CD4-positive, CD25-positive, alpha-beta regulatory T cell (primary cell): ENCODE measurements around the gene CASTOR1. TPM values are rescaled to one million over a fixed set of nuclear protein-coding genes. Genes with fewer than 3 reads are reported as not detected.

Experiments
- ATAC-seq, 2 donors: fragments of 150-1000 bp; cut with Tn5 transposase; one replicate each; pipeline ENCODE4 v1.10.0; 2021; ENCODE audit warnings: low read depth in 2 of 2, moderate number of reproducible peaks in 2 of 2, moderate library complexity in 1 of 2
- DNase-seq, 3 donors: peaks; one replicate each; pipeline versions ENCODE4 v3.0.0 to v3.0.0-alpha.2; 2012 to 2022; ENCODE audit warnings: mixed read lengths in 1 of 3
- H3K27ac ChIP-seq: one replicate; pipeline ENCODE4 v1.7.0; 2013; ENCODE audit warnings: mild to moderate bottlenecking, low read length; ENCODE audit not compliant: insufficient read depth, poor library complexity, severe bottlenecking
- H3K27me3 ChIP-seq: one replicate; pipeline ENCODE4 v1.7.0; 2013; ENCODE audit warnings: low read length; ENCODE audit not compliant: control insufficient read depth, insufficient read depth
- H3K36me3 ChIP-seq: one replicate; pipeline ENCODE4 v1.7.0; 2013; ENCODE audit warnings: mild to moderate bottlenecking, low read length, moderate library complexity; ENCODE audit not compliant: control insufficient read depth, insufficient read depth
- H3K4me1 ChIP-seq: 2 replicates; pipeline ENCODE4 v1.7.0; 2013; ENCODE audit warnings: mild to moderate bottlenecking, low read length; ENCODE audit not compliant: insufficient read depth, control insufficient read depth, poor library complexity, severe bottlenecking
- H3K4me3 ChIP-seq: one replicate; pipeline ENCODE4 v1.7.0; 2013; ENCODE audit warnings: low read depth, mild to moderate bottlenecking, low read length, moderate library complexity
- H3K9me3 ChIP-seq, 2 experiments: 1 replicate in 1 of 2; 2 replicates in 1 of 2; pipeline ENCODE4 v1.7.0; 2013; ENCODE audit warnings: low read length in 2 of 2, mild to moderate bottlenecking in 1 of 2, moderate library complexity in 1 of 2; ENCODE audit not compliant: control insufficient read depth in 2 of 2
- H3K27ac Mint-ChIP-seq, 3 donors: one replicate each; pipeline ENCODE4 v1.8.0; 2020 to 2022; ENCODE audit warnings: mild to moderate bottlenecking in 3 of 3, mixed read lengths in 3 of 3, moderate library complexity in 2 of 3
- H3K27me3 Mint-ChIP-seq: one replicate; pipeline ENCODE4 v1.8.0; 2022; ENCODE audit warnings: mild to moderate bottlenecking, mixed read lengths
- H3K36me3 Mint-ChIP-seq: one replicate; pipeline ENCODE4 v1.8.0; 2020; ENCODE audit warnings: mixed read lengths
- H3K4me1 Mint-ChIP-seq, 4 donors: one replicate each; pipeline ENCODE4 v1.8.0; 2020 to 2022; ENCODE audit warnings: mixed read lengths in 4 of 4, mild to moderate bottlenecking in 1 of 4
- H3K4me3 Mint-ChIP-seq, 4 donors: one replicate each; pipeline ENCODE4 v1.8.0; 2020 to 2022; ENCODE audit warnings: mild to moderate bottlenecking in 4 of 4, mixed read lengths in 4 of 4, moderate library complexity in 3 of 4
- H3K9me3 Mint-ChIP-seq, 7 donors: one replicate each; pipeline ENCODE4 v1.8.0; 2020 to 2022; ENCODE audit warnings: mixed read lengths in 7 of 7, mild to moderate bottlenecking in 3 of 7, moderate library complexity in 2 of 7
- polyA plus RNA-seq, 4 donors: library from polyadenylated mRNA; unstranded; fragments of 300-500 nt; fragmentation: Illumina TruSeq; gene quantifications; one replicate each; pipeline ENCODE4 v1.2.3, GENCODE V29; 2021
- total RNA-seq: library from RNA; stranded (reverse); gene quantifications from one replicate; pipeline ENCODE4 v1.2.3, GENCODE V29; 2022

The CASTOR1 gene
- total and polyA plus RNA-seq, 5 donors from 2014 or later = 10.9 to 18.7 (median 12.1) TPM

DNA sequence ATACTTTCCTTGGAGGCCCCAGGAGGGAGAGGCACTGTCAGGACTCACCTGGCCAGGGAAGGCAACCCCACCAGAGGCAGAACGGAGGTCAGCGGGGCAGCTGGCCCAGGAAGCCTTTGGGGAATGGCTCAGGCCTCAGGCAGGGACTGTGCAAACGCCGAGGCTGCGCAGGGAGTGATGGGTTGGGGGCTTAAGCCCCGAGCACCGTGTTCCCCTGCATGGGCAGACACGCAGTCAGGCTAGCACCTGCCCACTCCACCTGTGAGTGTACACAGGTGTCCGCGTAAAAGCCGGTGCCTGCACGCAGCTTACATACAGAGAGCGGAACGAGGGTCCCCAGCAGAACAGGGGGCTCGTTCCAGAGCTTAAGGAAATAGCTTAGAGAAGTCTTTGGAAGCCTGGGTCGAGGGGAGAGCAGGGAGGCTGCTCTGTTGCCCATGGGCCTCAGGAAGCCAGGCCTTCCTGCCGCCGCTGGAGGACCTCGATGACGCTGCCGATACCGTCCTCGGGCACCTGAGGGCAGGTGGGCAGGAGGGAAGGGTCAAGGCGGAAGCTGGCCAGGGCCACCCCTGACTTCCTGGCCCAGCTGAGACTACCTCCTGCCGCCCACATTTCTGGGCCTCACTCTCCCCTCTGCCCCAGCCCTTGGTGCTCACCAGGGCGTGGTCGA is 4.0 kb downstream of the CASTOR1 start:
- H3K4me1 Mint-ChIP-seq = peaks cover 8 to 34% (median 16%) of the 10 kb centered on the region in 4 donors
- Histone ChIP-seq H3K36me3 (no peaks in the 10 kb centered on the region), H3K27ac (no peak overlapping the region), H3K27me3 (no peaks in the 10 kb centered on the region), H3K9me3 (no peaks in the 10 kb centered on the region), H3K4me3 (no peak overlapping the region), H3K4me1 (peaks cover 39% of the 10 kb centered on the region)
- no peak overlapping the region for H3K27ac Mint-ChIP-seq
- peak overlapping the region in 1 of 4 donors; percentile 31 for H3K4me3 Mint-ChIP-seq
- no peaks in the 10 kb centered on the region for H3K27me3 Mint-ChIP-seq
- no peaks in the 10 kb centered on the region for H3K9me3 Mint-ChIP-seq
- H3K36me3 Mint-ChIP-seq = peaks cover 3% of the 10 kb centered on the region
- DNase-seq = no peak
- ATAC-seq = no peak

DNA sequence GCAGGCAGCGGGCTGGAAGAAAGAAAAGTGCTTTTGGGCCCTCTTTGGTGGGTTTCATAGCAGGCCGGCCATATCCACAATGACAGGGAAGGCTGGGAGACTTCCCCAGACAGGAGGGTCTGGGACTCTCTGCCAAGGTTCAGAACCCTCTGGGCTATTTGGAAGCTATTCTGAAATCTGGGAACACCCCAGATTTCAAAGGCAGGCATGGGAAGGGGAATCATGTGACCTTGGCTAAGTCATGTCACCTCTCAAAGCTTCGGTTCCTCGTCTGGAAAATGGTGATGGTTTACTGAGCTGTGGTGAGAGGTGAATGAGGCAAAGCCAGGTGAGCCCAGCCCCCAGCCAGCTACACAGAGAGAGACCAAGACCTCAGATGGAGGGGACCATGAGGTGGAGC is 4.6 kb downstream of the CASTOR1 start:
- Mint-ChIP-seq H3K9me3 (no peaks in the 10 kb centered on the region), H3K36me3 (peaks cover 3% of the 10 kb centered on the region), H3K27me3 (no peaks in the 10 kb centered on the region), H3K27ac (peak overlapping the region in 1 of 3 donors; percentile 42), H3K4me1 (peaks cover 8 to 29% (median 13%) of the 10 kb centered on the region in 4 donors), H3K4me3 (no peak overlapping the region)
- Histone ChIP-seq H3K27me3 (no peaks in the 10 kb centered on the region), H3K36me3 (no peaks in the 10 kb centered on the region), H3K27ac (no peak overlapping the region), H3K4me3 (no peak overlapping the region), H3K9me3 (no peaks in the 10 kb centered on the region), H3K4me1 (peaks cover 34% of the 10 kb centered on the region)
- ATAC-seq (no peak), DNase-seq (no peak)

- Mint-ChIP-seq H3K27me3 (no peaks in the 10 kb centered on the region), H3K36me3 (peaks cover 3% of the 10 kb centered on the region), H3K4me1 (peaks cover 8 to 32% (median 13%) of the 10 kb centered on the region in 4 donors), H3K4me3 (no peak overlapping the region), H3K9me3 (no peaks in the 10 kb centered on the region), H3K27ac (peak overlapping the region in 1 of 3 donors; percentile 42)
- H3K9me3 ChIP-seq = no peaks in the 10 kb centered on the region
- no peak overlapping the region for H3K4me3 ChIP-seq
- no peaks in the 10 kb centered on the region for H3K36me3 ChIP-seq
- peaks cover 38% of the 10 kb centered on the region for H3K4me1 ChIP-seq
- DNase-seq (no peak), ATAC-seq (no peak)
- no peak overlapping the region for H3K27ac ChIP-seq
- no peaks in the 10 kb centered on the region for H3K27me3 ChIP-seq
These were observed 5.1 kb downstream of the CASTOR1 start for GRCh38 chr22:30284172-30284571.

DNA sequence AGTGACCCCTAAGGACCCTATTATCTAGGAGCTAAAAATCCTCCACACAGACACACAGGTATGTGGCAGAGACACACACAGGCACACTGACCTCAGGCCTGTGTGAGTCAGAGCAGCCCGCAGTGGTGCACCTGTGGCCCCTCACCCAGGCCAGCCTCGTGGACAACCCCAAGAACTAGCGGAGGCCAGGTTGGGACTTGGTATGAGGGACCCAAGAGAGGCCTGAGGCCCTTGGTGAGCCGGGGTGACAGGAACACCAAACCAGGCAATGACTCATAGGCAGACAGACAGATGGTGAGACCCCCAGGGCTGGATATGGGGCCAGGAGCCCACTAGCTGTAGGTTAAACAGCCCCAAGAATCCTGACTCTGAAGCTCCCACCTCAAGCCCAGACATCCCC is 6.0 kb downstream of the CASTOR1 start:
- Mint-ChIP-seq H3K4me1 (peaks cover 9 to 35% (median 13%) of the 10 kb centered on the region in 4 donors), H3K27ac (no peak overlapping the region), H3K36me3 (peaks cover 3% of the 10 kb centered on the region), H3K27me3 (no peaks in the 10 kb centered on the region), H3K9me3 (no peaks in the 10 kb centered on the region), H3K4me3 (peak overlapping the region in 1 of 4 donors; percentile 65)
- DNase-seq = no peak
- no peak for ATAC-seq
- Histone ChIP-seq H3K27ac (no peak overlapping the region), H3K9me3 (no peaks in the 10 kb centered on the region), H3K27me3 (no peaks in the 10 kb centered on the region), H3K4me1 (peaks cover 30% of the 10 kb centered on the region), H3K4me3 (no peak overlapping the region), H3K36me3 (no peaks in the 10 kb centered on the region)

- Mint-ChIP-seq H3K9me3 (no peaks in the 10 kb centered on the region), H3K27ac (no peak overlapping the region), H3K4me3 (no peak overlapping the region), H3K4me1 (peaks cover 2 to 35% (median 10%) of the 10 kb centered on the region in 4 donors), H3K27me3 (no peaks in the 10 kb centered on the region), H3K36me3 (peaks cover 3% of the 10 kb centered on the region)
- H3K4me3 ChIP-seq = no peak overlapping the region
- no peaks in the 10 kb centered on the region for H3K36me3 ChIP-seq
- peak in 1 of 3 donors; percentile 55 for DNase-seq
- H3K9me3 ChIP-seq = no peaks in the 10 kb centered on the region
- no peak overlapping the region for H3K27ac ChIP-seq
- ATAC-seq = no peak
- no peaks in the 10 kb centered on the region for H3K27me3 ChIP-seq
- H3K4me1 ChIP-seq = peaks cover 23% of the 10 kb centered on the region
These were observed 6.7 kb downstream of the CASTOR1 start for GRCh38 chr22:30282616-30283046.

GRCh38 chr22:30280505-30280904 is 8.8 kb downstream of the CASTOR1 start:
- peaks cover 0 to 40% (median 15%) of the 10 kb centered on the region in 4 donors for H3K4me1 Mint-ChIP-seq
- H3K9me3 Mint-ChIP-seq = no peaks in the 10 kb centered on the region
- Histone ChIP-seq H3K9me3 (no peaks in the 10 kb centered on the region), H3K4me3 (no peak overlapping the region), H3K4me1 (peaks cover 23% of the 10 kb centered on the region), H3K36me3 (no peaks in the 10 kb centered on the region), H3K27me3 (no peaks in the 10 kb centered on the region), H3K27ac (no peak overlapping the region)
- DNase-seq (no peak), ATAC-seq (no peak)
- H3K4me3 Mint-ChIP-seq = no peak overlapping the region
- no peaks in the 10 kb centered on the region for H3K36me3 Mint-ChIP-seq
- H3K27ac Mint-ChIP-seq = no peak overlapping the region
- H3K27me3 Mint-ChIP-seq = no peaks in the 10 kb centered on the region

- H3K27me3 Mint-ChIP-seq = no peaks in the 10 kb centered on the region
- peaks cover 0 to 44% (median 17%) of the 10 kb centered on the region in 4 donors for H3K4me1 Mint-ChIP-seq
- Histone ChIP-seq H3K9me3 (no peaks in the 10 kb centered on the region), H3K27me3 (no peaks in the 10 kb centered on the region), H3K36me3 (no peaks in the 10 kb centered on the region), H3K4me1 (peaks cover 29% of the 10 kb centered on the region), H3K27ac (no peak overlapping the region), H3K4me3 (no peak overlapping the region)
- no peak for DNase-seq
- ATAC-seq = no peak
- peak overlapping the region in 1 of 3 donors; percentile 76 for H3K27ac Mint-ChIP-seq
- no peaks in the 10 kb centered on the region for H3K9me3 Mint-ChIP-seq
- H3K36me3 Mint-ChIP-seq = no peaks in the 10 kb centered on the region
- no peak overlapping the region for H3K4me3 Mint-ChIP-seq
These were observed 9.4 kb downstream of the CASTOR1 start for GRCh38 chr22:30279932-30280331.
